Transverse colon (tissue), 4 donors: ENCODE measurements around the gene DMRTC2.

Experiments
- CTCF ChIP-seq, 5 experiments: fragments of 200-600 bp in 3 of 5; fragments of 450-650 bp in 2 of 5; sonication (generic) in 3 of 5; IDR thresholded peaks; 1 replicate in 2 of 5; 2 replicates in 3 of 5; pipeline ENCODE4 v1.5.1; 2016 to 2017; ENCODE audit warnings: antibody characterized with exemption in 5 of 5, inconsistent platforms in 3 of 5, mild to moderate bottlenecking in 2 of 5, moderate library complexity in 1 of 5
- POLR2AphosphoS5 ChIP-seq, 3 donors: sonication (generic); formaldehyde crosslinking; IDR thresholded peaks; one replicate each; pipeline ENCODE4 v1.6.1; 2016; ENCODE audit warnings: antibody characterized with exemption in 3 of 3

GRCh38 chr19:41898235-41898634 is 53.4 kb downstream of the DMRTC2 start:
- TF ChIP-seq CTCF (IDR thresholded peaks at IDR 0.05) (no peak), POLR2AphosphoS5 (IDR thresholded peaks at IDR 0.05) (no peak)
